Measurements from ENCODE around the gene MACROD2. TPM values are rescaled to one million over a fixed set of nuclear protein-coding genes. Genes with fewer than 3 reads are reported as not detected.

MACROD2 gene
- total RNA-seq, 4 donors from 2014 or later, result 4.6 to 33.0 (median 8.3) TPM

DNA sequence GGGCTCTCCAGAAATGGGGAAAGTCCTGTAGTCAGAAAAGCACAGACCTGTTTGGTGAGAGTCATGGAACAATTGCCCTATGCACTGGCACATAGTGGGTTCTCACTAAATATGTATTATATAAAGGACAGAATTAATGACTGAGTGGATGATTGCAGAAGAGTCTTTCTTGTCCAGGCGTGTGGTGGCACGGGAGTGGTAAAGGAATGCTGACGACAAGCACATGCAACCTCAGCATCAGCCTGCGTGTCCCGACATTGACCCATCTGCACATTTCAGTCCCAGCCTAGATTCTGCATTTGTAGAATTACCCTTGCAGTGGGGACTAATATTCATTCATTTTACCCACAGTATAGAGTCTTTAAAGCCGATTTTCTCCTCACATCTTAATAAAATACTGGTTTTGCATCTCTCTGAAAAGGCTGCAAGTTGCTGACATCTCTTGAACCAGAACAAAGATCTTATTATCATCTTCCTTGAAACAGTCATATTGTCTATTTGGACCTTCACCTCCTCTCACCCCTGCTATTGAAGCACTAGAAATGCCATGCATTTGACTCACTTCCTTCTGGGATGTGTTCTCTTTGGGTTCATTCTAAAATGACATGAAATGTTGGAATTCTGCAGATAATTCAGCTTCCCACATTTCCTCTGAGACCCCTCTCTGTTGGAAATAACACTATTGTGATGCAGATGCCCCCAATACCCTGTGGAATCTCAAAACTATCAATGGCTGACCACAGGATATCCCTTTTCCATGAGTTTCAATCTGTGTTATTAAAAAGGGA is 1225.7 kb downstream of the MACROD2 start:
- DNase-seq, result no peak
- no peaks in the 10 kb centered on the region for H3K9me3 ChIP-seq
- no peak overlapping the region for H3K4me3 ChIP-seq
- TF ChIP-seq POLR2A (IDR thresholded peaks at IDR 0.05) (no peak), POLR2AphosphoS5 (IDR thresholded peaks at IDR 0.05) (no peak), CTCF (IDR thresholded peaks at IDR 0.05) (no peak)
- in situ Hi-C loops (cut with MboI; ENCODE audit: low pct_ligation_motif_present in 1 of 4, low pct_unique_long_range_greater_than_20kb in 1 of 4, low sequenced_read_pairs in 3 of 4) (no loop called here), intact Hi-C loops (cut with DNase I; ENCODE audit: low total_unique reads) (no loop called here)
- 83 to 95% methylated on average over 6 of the region's 6 CpGs for WGBS, 2 donors (ENCODE audit: low coverage in 1 of 2)
- no peak overlapping the region for H3K27ac ChIP-seq
- no peaks in the 10 kb centered on the region for H3K36me3 ChIP-seq
- H3K27me3 ChIP-seq, result no peaks in the 10 kb centered on the region
- H3K4me1 ChIP-seq, result no peaks in the 10 kb centered on the region

DNA sequence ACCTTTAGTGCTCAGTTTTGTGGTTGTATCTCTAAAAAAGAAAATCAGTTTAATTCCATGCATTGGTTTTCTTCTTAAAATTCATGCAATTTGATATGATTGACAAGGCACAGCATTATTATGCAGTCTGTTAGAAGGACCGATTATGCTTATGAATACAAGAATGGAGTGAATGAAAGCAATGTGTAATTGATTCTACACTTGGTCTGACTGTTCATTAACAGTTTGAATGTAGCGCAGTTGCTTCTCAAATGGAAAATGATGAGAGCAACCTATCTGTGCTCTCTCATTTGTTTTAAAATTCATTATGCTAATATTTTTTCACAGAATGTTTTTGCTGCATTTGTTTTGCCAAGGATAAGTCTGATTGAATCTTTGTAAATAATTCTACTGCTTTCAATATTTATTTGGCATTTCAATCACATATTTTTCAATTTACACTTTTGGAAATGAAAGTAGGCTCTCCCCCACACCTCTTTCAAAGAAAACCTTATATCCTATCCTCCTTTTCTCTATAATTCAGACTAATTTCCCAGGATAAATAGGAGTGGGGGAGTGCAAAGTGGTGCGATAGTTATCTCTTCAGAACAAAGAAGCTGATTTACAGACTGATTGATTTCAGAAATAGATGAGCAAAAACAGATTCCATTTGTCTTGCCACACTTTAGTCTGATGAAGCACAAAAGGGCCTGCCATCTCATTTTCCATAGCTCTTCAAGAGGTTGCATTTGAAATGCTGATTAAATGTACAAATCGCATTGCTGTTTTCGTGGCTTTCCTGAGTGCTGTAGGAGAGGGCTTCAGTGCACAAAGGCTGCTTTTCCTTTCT is 1227.4 kb downstream of the MACROD2 start:
- Histone ChIP-seq H3K27me3 (no peaks in the 10 kb centered on the region), H3K9me3 (no peaks in the 10 kb centered on the region), H3K27ac (no peak overlapping the region), H3K4me1 (no peaks in the 10 kb centered on the region), H3K36me3 (no peaks in the 10 kb centered on the region), H3K4me3 (no peak overlapping the region)
- intact Hi-C loops (cut with DNase I; ENCODE audit: low total_unique reads) (no loop called here), in situ Hi-C loops (cut with MboI; ENCODE audit: low pct_ligation_motif_present in 1 of 4, low pct_unique_long_range_greater_than_20kb in 1 of 4, low sequenced_read_pairs in 3 of 4) (no loop called here)
- 87 to 98% methylated on average over 5 of the region's 5 CpGs for WGBS, 2 donors (ENCODE audit: low coverage in 1 of 2)
- TF ChIP-seq POLR2AphosphoS5 (IDR thresholded peaks at IDR 0.05) (no peak), EP300 (IDR thresholded peaks at IDR 0.05; ENCODE audit: low read depth) (no peak), POLR2A (IDR thresholded peaks at IDR 0.05) (no peak), CTCF (IDR thresholded peaks at IDR 0.05) (no peak)
- DNase-seq, result no peak

GRCh38 chr20:15224199-15224598 is 1228.9 kb downstream of the MACROD2 start:
- Histone ChIP-seq H3K27ac (no peak overlapping the region), H3K36me3 (no peaks in the 10 kb centered on the region), H3K9me3 (no peaks in the 10 kb centered on the region), H3K27me3 (no peaks in the 10 kb centered on the region), H3K4me1 (no peaks in the 10 kb centered on the region), H3K4me3 (no peak overlapping the region)
- intact Hi-C loops (cut with DNase I; ENCODE audit: low total_unique reads), result no loop called here
- 89 to 100% methylated on average over 1 to 2 of the region's 2 CpGs for WGBS, 2 donors (ENCODE audit: low coverage in 1 of 2)
- no peak for DNase-seq
- TF ChIP-seq CTCF (IDR thresholded peaks at IDR 0.05) (no peak), POLR2AphosphoS5 (IDR thresholded peaks at IDR 0.05) (no peak), POLR2A (IDR thresholded peaks at IDR 0.05) (no peak), EP300 (IDR thresholded peaks at IDR 0.05; ENCODE audit: low read depth) (no peak)
- in situ Hi-C loops (cut with MboI; ENCODE audit: low pct_ligation_motif_present in 1 of 4, low pct_unique_long_range_greater_than_20kb in 1 of 4, low sequenced_read_pairs in 3 of 4), result no loop called here

GRCh38 chr20:15227102-15227501 is 1231.8 kb downstream of the MACROD2 start:
- in situ Hi-C loops (cut with MboI; ENCODE audit: low pct_ligation_motif_present in 1 of 4, low pct_unique_long_range_greater_than_20kb in 1 of 4, low sequenced_read_pairs in 3 of 4) (loop anchor here in 1 of 4 donors (25.0 kb wide), 1 partner anchor 890 kb away; the partner anchor contains the start of gene FLRT3), intact Hi-C loops (cut with DNase I; ENCODE audit: low total_unique reads) (no loop called here)
- WGBS, 2 donors (ENCODE audit: low coverage in 1 of 2), result 79 to 81% methylated on average over 3 of the region's 3 CpGs
- no peak overlapping the region for H3K27ac ChIP-seq
- H3K4me1 ChIP-seq, result no peaks in the 10 kb centered on the region
- H3K4me3 ChIP-seq, result no peak overlapping the region
- no peak for DNase-seq
- TF ChIP-seq EP300 (IDR thresholded peaks at IDR 0.05; ENCODE audit: low read depth) (no peak), POLR2A (IDR thresholded peaks at IDR 0.05) (no peak), POLR2AphosphoS5 (IDR thresholded peaks at IDR 0.05) (no peak), CTCF (IDR thresholded peaks at IDR 0.05) (no peak)
- H3K36me3 ChIP-seq, result no peaks in the 10 kb centered on the region
- H3K9me3 ChIP-seq, result no peaks in the 10 kb centered on the region
- no peaks in the 10 kb centered on the region for H3K27me3 ChIP-seq
